Mammary epithelial cell (primary cell): ENCODE measurements around the gene SYNE1.

Experiments
- EZH2 ChIP-seq: IDR thresholded peaks from 2 replicates; pipeline ENCODE4 v1.6.1; 2012; ENCODE audit warnings: low read length, inconsistent platforms, borderline replicate concordance
- TF ChIP-seq, protein P1 (sequence below), 2 donors: IDR thresholded peaks in 1 of 2; conservative IDR thresholded peaks in 1 of 2; 2 replicates each; pipeline ENCODE4 v1.5.1; 2011 to 2012; ENCODE audit warnings: inconsistent platforms in 2 of 2, low read length in 2 of 2, mild to moderate bottlenecking in 2 of 2, control low read depth in 1 of 2, low read depth in 1 of 2; ENCODE audit not compliant: insufficient read depth in 1 of 2; ENCODE audit errors: extremely low read depth in 1 of 2

DNA sequence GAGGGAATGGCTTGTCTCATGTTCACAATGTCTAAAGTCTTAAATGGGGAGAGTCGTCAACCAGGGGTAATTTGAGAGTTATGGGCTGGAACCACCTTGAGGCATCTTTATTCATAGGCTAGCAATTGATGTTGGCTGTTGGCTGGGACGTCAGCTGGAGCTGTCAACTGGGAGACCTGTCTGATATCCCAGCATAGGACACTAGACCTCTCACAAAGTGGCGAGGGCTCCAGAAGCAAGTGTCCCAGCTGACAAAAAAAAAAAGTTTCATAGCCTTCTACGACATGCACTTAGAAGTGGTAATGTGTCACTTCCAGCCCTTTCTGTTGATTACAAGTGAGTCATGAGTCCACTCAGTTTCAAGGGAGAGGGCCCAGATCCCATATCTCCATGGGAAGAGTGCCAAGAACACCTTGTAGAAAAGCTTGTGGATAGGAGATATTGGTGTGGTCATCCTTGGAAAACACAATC lies 551.7 kb downstream of the SYNE1 start:
- TF ChIP-seq, protein P1, sequence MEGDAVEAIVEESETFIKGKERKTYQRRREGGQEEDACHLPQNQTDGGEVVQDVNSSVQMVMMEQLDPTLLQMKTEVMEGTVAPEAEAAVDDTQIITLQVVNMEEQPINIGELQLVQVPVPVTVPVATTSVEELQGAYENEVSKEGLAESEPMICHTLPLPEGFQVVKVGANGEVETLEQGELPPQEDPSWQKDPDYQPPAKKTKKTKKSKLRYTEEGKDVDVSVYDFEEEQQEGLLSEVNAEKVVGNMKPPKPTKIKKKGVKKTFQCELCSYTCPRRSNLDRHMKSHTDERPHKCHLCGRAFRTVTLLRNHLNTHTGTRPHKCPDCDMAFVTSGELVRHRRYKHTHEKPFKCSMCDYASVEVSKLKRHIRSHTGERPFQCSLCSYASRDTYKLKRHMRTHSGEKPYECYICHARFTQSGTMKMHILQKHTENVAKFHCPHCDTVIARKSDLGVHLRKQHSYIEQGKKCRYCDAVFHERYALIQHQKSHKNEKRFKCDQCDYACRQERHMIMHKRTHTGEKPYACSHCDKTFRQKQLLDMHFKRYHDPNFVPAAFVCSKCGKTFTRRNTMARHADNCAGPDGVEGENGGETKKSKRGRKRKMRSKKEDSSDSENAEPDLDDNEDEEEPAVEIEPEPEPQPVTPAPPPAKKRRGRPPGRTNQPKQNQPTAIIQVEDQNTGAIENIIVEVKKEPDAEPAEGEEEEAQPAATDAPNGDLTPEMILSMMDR (conservative IDR thresholded peaks at IDR 0.05 in 1 of 2, IDR thresholded peaks at IDR 0.05 in 1 of 2; ENCODE audit: extremely low read depth in 1 of 2, insufficient read depth in 1 of 2, low read depth in 1 of 2, low read length in 2 of 2): no peak
- TF ChIP-seq EZH2: no peak
